ENCODE data around the gene ZFPM1.

DNA sequence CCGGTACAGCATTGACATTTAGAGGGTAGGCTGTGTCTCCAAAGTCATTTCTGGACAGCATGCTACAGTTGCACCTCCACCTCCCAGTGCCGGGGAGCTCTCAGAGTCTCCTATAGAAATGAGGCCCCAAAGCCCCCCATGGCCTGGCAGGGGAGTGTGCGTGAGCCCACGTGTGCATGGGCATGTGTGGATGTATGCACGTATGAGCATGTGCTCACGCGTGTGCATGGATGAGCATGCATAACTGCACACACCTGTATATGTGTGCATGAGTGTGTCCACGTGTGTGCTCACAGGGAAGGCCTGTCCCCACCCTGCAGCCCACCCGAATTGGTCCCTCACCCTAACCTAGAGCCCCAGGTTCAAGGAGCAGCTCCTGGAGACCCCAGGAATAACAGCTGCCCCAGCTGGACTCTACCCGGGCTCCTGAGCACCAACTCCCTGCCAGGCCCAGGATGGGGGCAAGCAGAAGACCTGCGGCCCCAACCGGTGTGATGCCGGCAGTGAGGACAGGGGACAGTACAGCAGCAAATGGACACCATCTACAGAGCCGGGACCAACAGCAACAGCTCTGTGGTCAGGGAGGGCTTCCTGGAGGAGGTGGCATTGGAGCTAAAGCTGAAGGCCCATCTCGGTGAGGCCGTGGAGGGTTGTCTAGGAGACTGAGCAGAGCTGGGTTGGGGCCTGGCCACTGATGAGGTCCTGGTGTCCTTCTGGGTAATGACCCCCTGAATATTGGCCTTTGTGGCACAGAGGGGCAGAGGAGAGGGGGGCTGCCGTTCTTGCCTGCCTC lies 35.2 kb upstream of the ZFPM1 start:
- TF ChIP-seq GABPA (IDR thresholded peaks at IDR 0.05; ENCODE audit: low read depth), result no peak
- TF ChIP-seq, protein P1, sequence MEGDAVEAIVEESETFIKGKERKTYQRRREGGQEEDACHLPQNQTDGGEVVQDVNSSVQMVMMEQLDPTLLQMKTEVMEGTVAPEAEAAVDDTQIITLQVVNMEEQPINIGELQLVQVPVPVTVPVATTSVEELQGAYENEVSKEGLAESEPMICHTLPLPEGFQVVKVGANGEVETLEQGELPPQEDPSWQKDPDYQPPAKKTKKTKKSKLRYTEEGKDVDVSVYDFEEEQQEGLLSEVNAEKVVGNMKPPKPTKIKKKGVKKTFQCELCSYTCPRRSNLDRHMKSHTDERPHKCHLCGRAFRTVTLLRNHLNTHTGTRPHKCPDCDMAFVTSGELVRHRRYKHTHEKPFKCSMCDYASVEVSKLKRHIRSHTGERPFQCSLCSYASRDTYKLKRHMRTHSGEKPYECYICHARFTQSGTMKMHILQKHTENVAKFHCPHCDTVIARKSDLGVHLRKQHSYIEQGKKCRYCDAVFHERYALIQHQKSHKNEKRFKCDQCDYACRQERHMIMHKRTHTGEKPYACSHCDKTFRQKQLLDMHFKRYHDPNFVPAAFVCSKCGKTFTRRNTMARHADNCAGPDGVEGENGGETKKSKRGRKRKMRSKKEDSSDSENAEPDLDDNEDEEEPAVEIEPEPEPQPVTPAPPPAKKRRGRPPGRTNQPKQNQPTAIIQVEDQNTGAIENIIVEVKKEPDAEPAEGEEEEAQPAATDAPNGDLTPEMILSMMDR (IDR thresholded peaks at IDR 0.05; ENCODE audit: insufficient read depth, low read length), result no peak
- TF ChIP-seq POLR2AphosphoS5 (IDR thresholded peaks at IDR 0.05; ENCODE audit: low read depth), result no peak
- TF ChIP-seq, protein P2, sequence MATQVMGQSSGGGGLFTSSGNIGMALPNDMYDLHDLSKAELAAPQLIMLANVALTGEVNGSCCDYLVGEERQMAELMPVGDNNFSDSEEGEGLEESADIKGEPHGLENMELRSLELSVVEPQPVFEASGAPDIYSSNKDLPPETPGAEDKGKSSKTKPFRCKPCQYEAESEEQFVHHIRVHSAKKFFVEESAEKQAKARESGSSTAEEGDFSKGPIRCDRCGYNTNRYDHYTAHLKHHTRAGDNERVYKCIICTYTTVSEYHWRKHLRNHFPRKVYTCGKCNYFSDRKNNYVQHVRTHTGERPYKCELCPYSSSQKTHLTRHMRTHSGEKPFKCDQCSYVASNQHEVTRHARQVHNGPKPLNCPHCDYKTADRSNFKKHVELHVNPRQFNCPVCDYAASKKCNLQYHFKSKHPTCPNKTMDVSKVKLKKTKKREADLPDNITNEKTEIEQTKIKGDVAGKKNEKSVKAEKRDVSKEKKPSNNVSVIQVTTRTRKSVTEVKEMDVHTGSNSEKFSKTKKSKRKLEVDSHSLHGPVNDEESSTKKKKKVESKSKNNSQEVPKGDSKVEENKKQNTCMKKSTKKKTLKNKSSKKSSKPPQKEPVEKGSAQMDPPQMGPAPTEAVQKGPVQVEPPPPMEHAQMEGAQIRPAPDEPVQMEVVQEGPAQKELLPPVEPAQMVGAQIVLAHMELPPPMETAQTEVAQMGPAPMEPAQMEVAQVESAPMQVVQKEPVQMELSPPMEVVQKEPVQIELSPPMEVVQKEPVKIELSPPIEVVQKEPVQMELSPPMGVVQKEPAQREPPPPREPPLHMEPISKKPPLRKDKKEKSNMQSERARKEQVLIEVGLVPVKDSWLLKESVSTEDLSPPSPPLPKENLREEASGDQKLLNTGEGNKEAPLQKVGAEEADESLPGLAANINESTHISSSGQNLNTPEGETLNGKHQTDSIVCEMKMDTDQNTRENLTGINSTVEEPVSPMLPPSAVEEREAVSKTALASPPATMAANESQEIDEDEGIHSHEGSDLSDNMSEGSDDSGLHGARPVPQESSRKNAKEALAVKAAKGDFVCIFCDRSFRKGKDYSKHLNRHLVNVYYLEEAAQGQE (IDR thresholded peaks at IDR 0.05; ENCODE audit: insufficient replicate concordance, low read depth), result no peak
- no peak for TF ChIP-seq SPI1 (IDR thresholded peaks at IDR 0.05; ENCODE audit: borderline replicate concordance, low read depth)

Data from HL-60 (cell line).